ENCODE results near the gene GAS2. TPM values are rescaled to one million over a fixed set of nuclear protein-coding genes. Genes with fewer than 3 reads are reported as not detected.

Gene GAS2
- total and polyA plus RNA-seq, 2 donors (not counting 3 experiments of a cell fraction or from before 2014, with no cell fraction given): 0.54 to 0.88 TPM

- H3K36me3 ChIP-seq (ENCODE audit: control insufficient read depth in 2 of 2, extremely low read depth in 1 of 2, insufficient read depth in 2 of 2, low read length in 2 of 2): no peaks in the 10 kb centered on the region
- intact Hi-C loops (cut with micrococcal nuclease): loop anchor here (2.0 to 5.0 kb wide), 2 partner anchors 27 to 125 kb away; partner anchors contain the start of gene SVIP
- CTCF ChIA-PET: interaction anchor here (1.0 to 1.1 kb wide), 2 partner anchors 21 to 29 kb away, joined by 3 read pairs; no protein-coding TSS in a partner anchor
- FAIRE-seq: no peak
- no peaks in the 10 kb centered on the region for H3K9me1 ChIP-seq (replicated peaks; ENCODE audit: control insufficient read depth, extremely low read depth, insufficient read depth, low read length)
- peaks cover 0 to 10% of the 10 kb centered on the region in 2 experiments for H3K27me3 ChIP-seq (ENCODE audit: control insufficient read depth in 2 of 2, insufficient read depth in 2 of 2, low read length in 2 of 2)
- H3K79me2 ChIP-seq (ENCODE audit: control insufficient read depth, insufficient read depth, low read length): no peaks in the 10 kb centered on the region
- H3K9ac ChIP-seq (replicated peaks; ENCODE audit: extremely low read depth, insufficient read depth, low read length): no peak overlapping the region
- BruUV-seq (replicated peaks): no TSS peak
- H3K4me1 ChIP-seq (ENCODE audit: control insufficient read depth, extremely low read depth, insufficient read depth, low read length): peaks cover 20% of the 10 kb centered on the region
- no peaks in the 10 kb centered on the region for H4K20me1 ChIP-seq (replicated peaks; ENCODE audit: control insufficient read depth, extremely low read depth, insufficient read depth, low read length)
- TF ChIP-seq FOS (IDR thresholded peaks at IDR 0.05; ENCODE audit: borderline replicate concordance, insufficient read depth, low read length): peak; percentile 21
- no peak for TF ChIP-seq CTCF (IDR thresholded peaks at IDR 0.05; ENCODE audit: extremely low read depth in 1 of 2, insufficient read depth in 1 of 2, low read depth in 1 of 2, low read length in 2 of 2)
- TF ChIP-seq JUN (IDR thresholded peaks at IDR 0.05; ENCODE audit: borderline replicate concordance, insufficient read depth, insufficient read length, low read depth): no peak
- no peak for TF ChIP-seq EZH2 (IDR thresholded peaks at IDR 0.05; ENCODE audit: borderline replicate concordance, low read depth, low read length, severe bottlenecking)
- H3K9me3 ChIP-seq (replicated peaks; ENCODE audit: control insufficient read depth, insufficient read depth, low read length): no peaks in the 10 kb centered on the region
- H3K27ac ChIP-seq (ENCODE audit: insufficient read depth, low read depth, low read length): no peak overlapping the region
- H3K4me2 ChIP-seq (ENCODE audit: insufficient read depth, low read length): no peak overlapping the region
- no peak overlapping the region for H3K4me3 ChIP-seq (replicated peaks in 1 of 3; ENCODE audit: insufficient read depth in 1 of 3, low read depth in 1 of 3, low read length in 3 of 3)
- DNase-seq (ENCODE audit: low read depth, low spot score): peak; percentile 11
- POLR2A ChIA-PET: no interaction called here
- H2AFZ ChIP-seq (ENCODE audit: low read depth, low read length): no peak overlapping the region
- dilution Hi-C loops (cut with MboI; ENCODE audit: extremely low pct_ligation_motif_present, low sequenced_read_pairs): no loop called here
These were observed 35.6 kb downstream of the GAS2 start for GRCh38 chr11:22702031-22702430.

- Histone ChIP-seq H3K9me3 (replicated peaks; ENCODE audit: control insufficient read depth, insufficient read depth, low read length) (no peaks in the 10 kb centered on the region), H3K4me1 (ENCODE audit: control insufficient read depth, extremely low read depth, insufficient read depth, low read length) (peaks cover 20% of the 10 kb centered on the region), H3K79me2 (ENCODE audit: control insufficient read depth, insufficient read depth, low read length) (no peaks in the 10 kb centered on the region), H3K27me3 (ENCODE audit: control insufficient read depth in 2 of 2, insufficient read depth in 2 of 2, low read length in 2 of 2) (peaks cover 0 to 10% of the 10 kb centered on the region in 2 experiments), H3K27ac (ENCODE audit: insufficient read depth, low read depth, low read length) (peak overlapping the region; percentile 68), H3K4me3 (replicated peaks in 1 of 3; ENCODE audit: insufficient read depth in 1 of 3, low read depth in 1 of 3, low read length in 3 of 3) (peak overlapping the region in 1 of 3 experiments; percentile 22), H3K9me1 (replicated peaks; ENCODE audit: control insufficient read depth, extremely low read depth, insufficient read depth, low read length) (no peaks in the 10 kb centered on the region), H2AFZ (ENCODE audit: low read depth, low read length) (peak overlapping the region; percentile 41), H3K9ac (replicated peaks; ENCODE audit: extremely low read depth, insufficient read depth, low read length) (peak overlapping the region; percentile 63), H4K20me1 (replicated peaks; ENCODE audit: control insufficient read depth, extremely low read depth, insufficient read depth, low read length) (no peaks in the 10 kb centered on the region), H3K4me2 (ENCODE audit: insufficient read depth, low read length) (peak overlapping the region; percentile 67), H3K36me3 (ENCODE audit: control insufficient read depth in 2 of 2, extremely low read depth in 1 of 2, insufficient read depth in 2 of 2, low read length in 2 of 2) (no peaks in the 10 kb centered on the region)
- TF ChIP-seq FOS (IDR thresholded peaks at IDR 0.05; ENCODE audit: borderline replicate concordance, insufficient read depth, low read length): peak; percentile 50
- no peak for TF ChIP-seq GATA2 (IDR thresholded peaks at IDR 0.05; ENCODE audit: insufficient read depth, insufficient read length, low read depth, low read length)
- TF ChIP-seq JUN (IDR thresholded peaks at IDR 0.05; ENCODE audit: borderline replicate concordance, insufficient read depth, insufficient read length, low read depth): peak; percentile 98
- POLR2A ChIA-PET: interaction anchor here (0.5 kb wide), 1 partner anchor 127 kb away, joined by 5 read pairs; the partner anchor contains the start of gene SVIP
- intact Hi-C loops (cut with micrococcal nuclease): loop anchor here (1.0 to 5.0 kb wide), 3 partner anchors 26 to 124 kb away; partner anchors contain the start of genes FANCF and SVIP
- CTCF ChIA-PET: interaction anchor here (1.0 to 1.5 kb wide), 3 partner anchors 12 to 105 kb away, joined by 3 to 4 read pairs (median 4); no protein-coding TSS in a partner anchor
- peak; percentile 98 for FAIRE-seq
- DNase-seq (ENCODE audit: low read depth, low spot score): peak; percentile 93
- dilution Hi-C loops (cut with MboI; ENCODE audit: extremely low pct_ligation_motif_present, low sequenced_read_pairs): no loop called here
- BruUV-seq (replicated peaks): no TSS peak
These were observed 36.6 kb downstream of the GAS2 start for GRCh38 chr11:22703040-22703439.
